ENCODE data around the gene JMJD8. TPM values are rescaled to one million over a fixed set of nuclear protein-coding genes. Genes with fewer than 3 reads are reported as not detected.

The JMJD8 gene
- total and polyA plus RNA-seq, 10 of the 15 experiments (the other 5 are each of a cell fraction or from before 2014, with no cell fraction given): 1.00 to 50.4 (median 30.7) TPM

- no peak for DNase-seq (ENCODE audit: low read depth, low spot score)
- TSS peak; percentile 79 for BruUV-seq (replicated peaks)
- Histone ChIP-seq H3K9ac (ENCODE audit: control insufficient read depth, insufficient read depth, low read length) (no peak overlapping the region), H3K9me3 (replicated peaks; ENCODE audit: control insufficient read depth, insufficient read depth, low read length) (no peaks in the 10 kb centered on the region), H3K27ac (ENCODE audit: control insufficient read depth, insufficient read depth) (no peak overlapping the region), H3K27me3 (replicated peaks in 1 of 2; ENCODE audit: control insufficient read depth in 2 of 2, insufficient read depth in 2 of 2, low read length in 1 of 2) (no peaks in the 10 kb centered on the region), H3K36me3 (ENCODE audit: control insufficient read depth in 2 of 2, insufficient read depth in 2 of 2, low read length in 1 of 2) (peaks cover 6 to 14% of the 10 kb centered on the region in 2 experiments; a peak in 2 of 4 replicates), H3K4me2 (ENCODE audit: control insufficient read depth, insufficient read depth) (peak overlapping the region; percentile 90), H3K4me1 (ENCODE audit: control insufficient read depth, insufficient read depth, low read length) (peaks cover 15% of the 10 kb centered on the region), H3K79me2 (ENCODE audit: control insufficient read depth, insufficient read depth, low read length) (peaks cover 24% of the 10 kb centered on the region), H2AFZ (ENCODE audit: control insufficient read depth, low read depth, low read length) (no peak overlapping the region), H3K4me3 (peak overlapping the region; percentile 67), H4K20me1 (ENCODE audit: control insufficient read depth, insufficient read depth) (peaks cover 6% of the 10 kb centered on the region; the same call in 1 of the 2 replicates)
- TF ChIP-seq LARP7 (IDR thresholded peaks at IDR 0.05) (no peak), NRF1 (conservative IDR thresholded peaks at IDR 0.05; ENCODE audit: low read depth, low read length) (no peak), NFYB (IDR thresholded peaks at IDR 0.05; ENCODE audit: insufficient read depth, low read depth, low read length) (no peak)
- TF ChIP-seq, protein P1, sequence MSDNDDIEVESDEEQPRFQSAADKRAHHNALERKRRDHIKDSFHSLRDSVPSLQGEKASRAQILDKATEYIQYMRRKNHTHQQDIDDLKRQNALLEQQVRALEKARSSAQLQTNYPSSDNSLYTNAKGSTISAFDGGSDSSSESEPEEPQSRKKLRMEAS (IDR thresholded peaks at IDR 0.05; ENCODE audit: low read depth, low read length): no peak
- TF ChIP-seq, protein P2, sequence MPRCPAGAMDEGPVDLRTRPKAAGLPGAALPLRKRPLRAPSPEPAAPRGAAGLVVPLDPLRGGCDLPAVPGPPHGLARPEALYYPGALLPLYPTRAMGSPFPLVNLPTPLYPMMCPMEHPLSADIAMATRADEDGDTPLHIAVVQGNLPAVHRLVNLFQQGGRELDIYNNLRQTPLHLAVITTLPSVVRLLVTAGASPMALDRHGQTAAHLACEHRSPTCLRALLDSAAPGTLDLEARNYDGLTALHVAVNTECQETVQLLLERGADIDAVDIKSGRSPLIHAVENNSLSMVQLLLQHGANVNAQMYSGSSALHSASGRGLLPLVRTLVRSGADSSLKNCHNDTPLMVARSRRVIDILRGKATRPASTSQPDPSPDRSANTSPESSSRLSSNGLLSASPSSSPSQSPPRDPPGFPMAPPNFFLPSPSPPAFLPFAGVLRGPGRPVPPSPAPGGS (IDR thresholded peaks at IDR 0.05; ENCODE audit: borderline replicate concordance, insufficient read depth, low read depth, low read length, poor library complexity, severe bottlenecking): no peak
- TF ChIP-seq, protein P3, sequence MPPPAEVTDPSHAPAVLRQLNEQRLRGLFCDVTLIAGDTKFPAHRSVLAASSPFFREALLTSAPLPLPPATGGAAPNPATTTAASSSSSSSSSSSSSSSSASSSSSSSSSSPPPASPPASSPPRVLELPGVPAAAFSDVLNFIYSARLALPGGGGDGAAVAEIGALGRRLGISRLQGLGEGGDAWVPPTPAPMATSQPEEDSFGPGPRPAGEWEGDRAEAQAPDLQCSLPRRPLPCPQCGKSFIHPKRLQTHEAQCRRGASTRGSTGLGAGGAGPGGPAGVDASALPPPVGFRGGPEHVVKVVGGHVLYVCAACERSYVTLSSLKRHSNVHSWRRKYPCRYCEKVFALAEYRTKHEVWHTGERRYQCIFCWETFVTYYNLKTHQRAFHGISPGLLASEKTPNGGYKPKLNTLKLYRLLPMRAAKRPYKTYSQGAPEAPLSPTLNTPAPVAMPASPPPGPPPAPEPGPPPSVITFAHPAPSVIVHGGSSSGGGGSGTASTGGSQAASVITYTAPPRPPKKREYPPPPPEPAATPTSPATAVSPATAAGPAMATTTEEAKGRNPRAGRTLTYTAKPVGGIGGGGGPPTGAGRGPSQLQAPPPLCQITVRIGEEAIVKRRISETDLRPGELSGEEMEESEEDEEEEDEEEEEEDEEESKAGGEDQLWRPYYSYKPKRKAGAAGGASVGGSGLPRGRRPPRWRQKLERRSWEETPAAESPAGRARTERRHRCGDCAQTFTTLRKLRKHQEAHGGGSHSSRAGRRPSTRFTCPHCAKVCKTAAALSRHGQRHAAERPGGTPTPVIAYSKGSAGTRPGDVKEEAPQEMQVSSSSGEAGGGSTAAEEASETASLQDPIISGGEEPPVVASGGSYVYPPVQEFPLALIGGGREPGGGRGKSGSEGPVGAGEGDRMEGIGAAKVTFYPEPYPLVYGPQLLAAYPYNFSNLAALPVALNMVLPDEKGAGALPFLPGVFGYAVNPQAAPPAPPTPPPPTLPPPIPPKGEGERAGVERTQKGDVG (CRISPR knock-in tag; IDR thresholded peaks at IDR 0.05): no peak
- RAD21 ChIA-PET (ENCODE audit: unreplicated experiment): no interaction called here
- SMC1A ChIA-PET (ENCODE audit: uncharacterized antibody, unreplicated experiment): no interaction called here
- FAIRE-seq: no peak
- ATAC-seq: no peak
- CTCF ChIA-PET: no interaction called here
- in situ Hi-C loops (cut with MboI): no loop called here
- POLR2A ChIA-PET: no interaction called here
- WGBS (ENCODE audit: insufficient coverage, insufficient replicate concordance, low lambda C conversion rate, missing lambda C conversion rate): 90% methylated on average over 35 of the region's 36 CpGs
- intact Hi-C loops (cut with micrococcal nuclease; ENCODE audit: unreplicated experiment): loop anchor here (5.0 kb wide), 1 partner anchor 45 kb away; the partner anchor contains the start of gene METTL26
Observed at GRCh38 chr16:682493-683395, 1.4 kb downstream of the JMJD8 start.
